Measurements from ENCODE around the gene IER5L. TPM values are rescaled to one million over a fixed set of nuclear protein-coding genes. Genes with fewer than 3 reads are reported as not detected.

The IER5L gene
- total RNA-seq, 1 donor from 2014 or later = 60.4 TPM

GRCh38 chr9:129178568-129179382 lies 714 bp upstream of the IER5L start:
- TF ChIP-seq CTCF (IDR thresholded peaks at IDR 0.05; ENCODE audit: insufficient read depth, low read length, poor library complexity, severe bottlenecking) = no peak
- H3K4me3 ChIP-seq (ENCODE audit: low read depth, low read length) = peak overlapping the region; percentile 38
- no peak for DNase-seq (ENCODE audit: low read depth)
- H3K27me3 ChIP-seq (ENCODE audit: control insufficient read depth, insufficient read depth, low read length) = no peaks in the 10 kb centered on the region
- no peaks in the 10 kb centered on the region for H3K36me3 ChIP-seq (ENCODE audit: control insufficient read depth, insufficient read depth, low read length)

GRCh38 chr9:129177443-129177790 lies 644 bp downstream of the IER5L start:
- Histone ChIP-seq H3K27me3 (ENCODE audit: control insufficient read depth, insufficient read depth, low read length) (no peaks in the 10 kb centered on the region), H3K36me3 (ENCODE audit: control insufficient read depth, insufficient read depth, low read length) (no peaks in the 10 kb centered on the region), H3K4me3 (ENCODE audit: low read depth, low read length) (peak overlapping the region; percentile 95)
- no peak for TF ChIP-seq CTCF (IDR thresholded peaks at IDR 0.05; ENCODE audit: insufficient read depth, low read length, poor library complexity, severe bottlenecking)
- DNase-seq (ENCODE audit: low read depth) = no peak

GRCh38 chr9:129176701-129177442 lies 1.2 kb downstream of the IER5L start:
- H3K27me3 ChIP-seq (ENCODE audit: control insufficient read depth, insufficient read depth, low read length) = no peaks in the 10 kb centered on the region
- no peaks in the 10 kb centered on the region for H3K36me3 ChIP-seq (ENCODE audit: control insufficient read depth, insufficient read depth, low read length)
- TF ChIP-seq CTCF (IDR thresholded peaks at IDR 0.05; ENCODE audit: insufficient read depth, low read length, poor library complexity, severe bottlenecking) = no peak
- peak overlapping the region; percentile 95 for H3K4me3 ChIP-seq (ENCODE audit: low read depth, low read length)
- DNase-seq (ENCODE audit: low read depth) = no peak

- peak overlapping the region; percentile 95 for H3K4me3 ChIP-seq (ENCODE audit: low read depth, low read length)
- no peak for TF ChIP-seq CTCF (IDR thresholded peaks at IDR 0.05; ENCODE audit: insufficient read depth, low read length, poor library complexity, severe bottlenecking)
- no peaks in the 10 kb centered on the region for H3K36me3 ChIP-seq (ENCODE audit: control insufficient read depth, insufficient read depth, low read length)
- H3K27me3 ChIP-seq (ENCODE audit: control insufficient read depth, insufficient read depth, low read length) = no peaks in the 10 kb centered on the region
- DNase-seq (ENCODE audit: low read depth) = peak; percentile 62
These were observed 2.0 kb downstream of the IER5L start for GRCh38 chr9:129175825-129176633.

- Histone ChIP-seq H3K36me3 (ENCODE audit: control insufficient read depth, insufficient read depth, low read length) (no peaks in the 10 kb centered on the region), H3K4me3 (ENCODE audit: low read depth, low read length) (peak overlapping the region; percentile 95), H3K27me3 (ENCODE audit: control insufficient read depth, insufficient read depth, low read length) (no peaks in the 10 kb centered on the region)
- no peak for TF ChIP-seq CTCF (IDR thresholded peaks at IDR 0.05; ENCODE audit: insufficient read depth, low read length, poor library complexity, severe bottlenecking)
- no peak for DNase-seq (ENCODE audit: low read depth)
These were observed 2.6 kb downstream of the IER5L start for GRCh38 chr9:129175515-129175824.

Measured in kidney epithelial cell (primary cell).